HL-60/S4 treated with phorbol 12-myristate 13-acetate at 8.2 ng/mL for 4 days and 3 days (cell line): Measurements from ENCODE around the gene DZIP1.

Source experiments
- in situ Hi-C: fragments of 300-500 bp; cut with MboI; formaldehyde crosslinking; loops from 2 replicates; pipeline ENCODE4 v1.15.0; 2022; ENCODE audit warnings: low sequenced_read_pairs

The DZIP1 gene

DNA sequence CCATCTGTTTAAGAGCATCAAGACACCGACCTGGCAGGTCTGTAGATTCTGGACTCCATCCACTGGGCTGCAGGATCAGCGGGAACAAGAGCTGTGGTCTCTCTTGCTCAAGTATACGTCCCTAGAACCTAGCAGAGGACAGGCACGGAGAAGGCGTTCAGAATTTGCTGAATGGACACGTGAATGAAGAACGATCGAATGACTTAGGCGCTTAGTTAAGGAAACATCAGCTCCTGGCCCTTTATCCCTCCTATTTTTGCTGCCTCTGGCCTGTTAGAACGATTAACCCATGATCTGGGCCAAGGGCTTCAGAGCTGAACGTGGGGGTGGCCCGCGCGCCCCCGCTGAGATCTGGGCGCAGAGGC is 953 bp downstream of the DZIP1 start:
- in situ Hi-C loops: no loop called here

- in situ Hi-C loops: no loop called here
These were observed 1.5 kb downstream of the DZIP1 start for GRCh38 chr13:95642999-95643398.

GRCh38 chr13:95642028-95642621 is 2.4 kb downstream of the DZIP1 start:
- in situ Hi-C loops: no loop called here

GRCh38 chr13:95641291-95642027 is 3.0 kb downstream of the DZIP1 start:
- in situ Hi-C loops: no loop called here

DNA sequence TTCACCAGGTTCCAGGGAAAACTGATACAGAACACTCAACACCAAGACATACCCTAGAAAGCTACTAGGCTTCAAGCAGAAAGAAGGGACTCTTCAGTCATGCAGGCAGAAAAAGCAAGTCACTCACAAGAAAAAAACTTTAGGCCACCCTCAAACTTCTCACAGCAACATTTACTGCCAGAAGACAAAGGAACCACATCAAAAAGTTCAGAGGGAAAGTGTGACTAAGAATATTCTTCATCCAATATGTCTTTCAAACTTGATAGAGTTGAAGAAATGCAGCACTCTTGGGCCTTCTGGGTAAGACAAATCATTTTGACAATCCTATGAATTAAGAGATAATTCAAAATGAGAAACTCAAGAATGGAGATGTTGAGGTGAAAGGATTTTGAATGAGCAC is 7.7 kb downstream of the DZIP1 start:
- in situ Hi-C loops: no loop called here

- in situ Hi-C loops: no loop called here
These were observed 13.9 kb downstream of the DZIP1 start for GRCh38 chr13:95630593-95630992.

DNA sequence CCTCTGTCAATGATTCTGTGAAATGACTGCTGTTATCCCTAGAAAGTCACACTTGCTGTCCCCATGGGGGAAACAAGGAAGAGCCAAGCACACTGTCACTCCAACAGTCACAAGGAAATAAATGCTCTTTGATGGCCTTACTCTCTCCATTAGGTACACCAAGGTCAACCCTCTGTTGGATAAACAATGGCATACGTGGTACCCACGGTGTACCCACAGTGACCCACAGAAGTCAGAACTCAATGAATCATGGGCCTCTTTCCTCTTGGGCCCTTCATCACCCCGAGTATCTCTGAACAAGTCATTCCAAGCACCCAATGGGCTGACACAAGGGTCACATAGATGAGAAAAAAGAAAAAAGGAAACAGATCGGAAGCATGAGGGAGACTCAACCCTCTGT is 15.4 kb downstream of the DZIP1 start:
- in situ Hi-C loops: no loop called here

- in situ Hi-C loops: no loop called here
These were observed 16.0 kb downstream of the DZIP1 start for GRCh38 chr13:95628488-95628887.

DNA sequence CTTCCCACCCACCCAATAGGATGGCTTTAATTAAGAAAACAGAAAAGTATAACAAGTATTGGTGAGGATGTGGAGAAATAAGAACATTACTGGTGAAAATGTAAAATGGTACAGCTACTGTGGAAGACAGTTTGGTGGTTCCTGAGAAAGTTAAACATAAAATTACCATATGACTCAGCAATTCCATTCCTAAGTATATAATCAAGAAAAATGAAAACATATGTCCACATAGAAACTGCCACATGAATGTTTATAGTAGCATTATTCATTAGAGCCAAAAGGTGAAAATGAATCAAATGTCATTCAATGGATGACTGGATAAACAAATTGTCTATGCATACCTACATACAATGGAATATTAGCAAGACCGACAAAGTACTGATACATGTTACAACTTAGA is 16.9 kb downstream of the DZIP1 start:
- in situ Hi-C loops: no loop called here

DNA sequence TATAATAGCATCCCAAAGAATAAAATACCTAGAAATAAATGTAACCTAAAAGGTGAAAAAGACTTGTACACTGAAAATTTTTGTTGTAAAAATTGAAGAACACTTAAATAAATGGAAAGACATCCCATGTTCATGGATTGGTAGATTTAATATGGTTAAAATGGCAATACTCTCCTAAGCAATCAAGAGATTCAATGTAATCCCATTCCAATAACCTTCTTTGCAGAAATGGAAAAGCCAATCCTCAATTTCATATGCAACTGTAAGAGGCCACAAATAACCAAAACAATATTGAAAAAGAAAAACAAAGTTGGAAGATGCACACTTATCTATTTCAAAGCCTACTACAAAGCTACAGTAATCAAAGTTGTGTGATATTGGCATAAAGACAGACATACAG is 17.7 kb downstream of the DZIP1 start:
- in situ Hi-C loops: no loop called here

- in situ Hi-C loops: no loop called here
These were observed 20.5 kb downstream of the DZIP1 start for GRCh38 chr13:95624020-95624419.

DNA sequence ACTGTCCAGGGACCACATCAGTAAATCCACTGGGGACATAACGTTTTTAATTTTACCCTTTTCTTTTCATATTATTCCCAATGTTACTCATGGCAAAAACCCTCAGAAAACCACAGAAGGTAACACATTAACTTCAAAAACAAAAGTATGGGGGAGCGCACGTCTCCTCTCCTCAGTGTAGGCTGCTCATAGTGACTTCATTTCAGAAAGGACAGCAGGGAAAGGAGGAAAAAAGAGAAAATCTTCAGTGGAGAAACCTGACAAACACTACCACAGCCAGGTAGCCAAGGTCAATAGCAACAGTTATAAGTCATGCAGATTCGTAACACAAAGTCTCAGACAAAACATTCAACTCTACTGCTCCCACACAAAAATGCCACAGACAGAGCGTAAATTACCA is 21.4 kb downstream of the DZIP1 start:
- in situ Hi-C loops: no loop called here

GRCh38 chr13:95620825-95621498 is 23.5 kb downstream of the DZIP1 start:
- in situ Hi-C loops: no loop called here

DNA sequence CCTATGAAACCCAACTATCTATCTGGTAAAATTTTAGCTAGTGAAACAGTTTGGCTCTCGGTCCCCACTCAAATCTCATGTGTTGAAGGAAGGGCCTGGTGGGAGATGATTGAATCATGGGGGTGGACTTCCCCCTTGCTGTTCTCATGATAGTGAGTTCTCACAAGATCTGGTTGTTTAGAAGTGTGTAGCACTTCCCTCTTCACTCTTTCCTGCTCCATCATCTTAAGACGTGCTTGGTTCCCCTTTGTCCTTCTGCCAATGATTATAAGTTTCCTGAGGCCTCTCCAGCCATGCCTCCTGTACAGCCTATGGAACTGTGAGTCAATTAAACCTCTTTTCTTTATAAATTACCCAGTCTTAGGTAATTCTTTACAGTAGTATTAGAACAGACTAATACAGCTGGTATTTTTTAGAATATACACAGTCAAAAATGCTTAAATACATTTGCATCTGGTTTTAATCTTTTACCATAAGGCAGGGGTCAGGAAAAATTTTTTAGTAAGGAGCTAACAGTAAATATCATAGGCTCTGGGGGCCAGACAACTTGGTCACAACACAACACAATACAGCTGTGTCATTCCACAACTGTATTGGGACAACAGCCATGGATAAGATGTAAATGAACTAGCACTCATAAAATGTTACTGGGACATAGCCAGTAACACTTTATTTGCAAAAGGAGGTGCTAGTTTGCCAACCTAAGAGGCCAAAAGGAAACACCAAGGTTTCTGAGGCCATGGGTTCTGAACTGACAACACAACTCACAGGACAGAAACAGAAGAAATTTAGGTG is 24.3 kb downstream of the DZIP1 start:
- in situ Hi-C loops: no loop called here

- in situ Hi-C loops: no loop called here
These were observed 29.0 kb downstream of the DZIP1 start for GRCh38 chr13:95615539-95615938.

DNA sequence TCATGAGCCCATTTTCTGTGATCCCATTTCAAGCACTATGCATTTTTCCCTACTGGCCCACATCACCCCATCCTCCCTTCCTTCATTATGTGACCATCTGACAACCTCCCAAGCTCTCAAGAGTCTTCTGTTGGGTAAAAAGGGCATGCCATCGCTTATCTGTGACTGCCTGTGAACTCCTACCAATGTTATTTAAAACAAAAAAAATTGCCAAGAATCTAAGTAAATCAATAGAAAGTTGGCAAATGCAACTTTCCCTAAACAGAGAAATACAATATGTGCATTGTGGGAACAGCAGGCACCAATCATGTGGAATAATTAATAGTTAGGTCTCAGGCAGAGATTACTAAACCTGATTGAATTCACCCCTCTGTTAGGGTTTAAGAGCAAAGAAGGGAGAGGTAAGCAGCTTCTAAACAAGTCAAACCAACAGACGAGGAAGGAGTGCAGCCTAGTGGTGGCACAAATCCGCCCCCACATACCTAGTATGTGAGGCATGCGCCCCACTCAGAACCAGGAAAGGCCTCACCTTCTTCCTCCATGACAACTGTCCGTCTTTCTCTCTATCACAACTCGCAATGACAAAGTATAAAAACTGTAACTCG is 29.8 kb downstream of the DZIP1 start:
- in situ Hi-C loops: no loop called here

- in situ Hi-C loops: no loop called here
These were observed 35.7 kb downstream of the DZIP1 start for GRCh38 chr13:95608640-95609323.

DNA sequence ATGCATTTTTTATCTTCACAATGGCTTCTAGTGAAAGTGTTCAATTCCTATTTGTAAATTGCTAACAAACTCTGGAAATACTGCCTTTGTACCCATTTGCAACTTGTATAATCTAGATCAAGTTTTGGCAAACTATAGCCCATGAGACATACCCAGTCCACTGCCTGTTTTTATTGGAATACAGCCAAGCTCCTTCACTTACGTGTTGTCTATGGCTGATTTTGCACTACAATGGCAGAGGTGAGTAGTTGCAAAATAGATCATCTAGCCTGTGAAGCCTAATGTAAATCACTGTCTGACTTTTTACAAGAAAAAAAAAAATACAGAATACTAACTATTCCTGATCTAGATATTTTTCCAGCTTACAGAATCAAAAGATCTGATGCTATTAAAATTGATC is 37.1 kb downstream of the DZIP1 start:
- in situ Hi-C loops: no loop called here

- in situ Hi-C loops: no loop called here
These were observed 38.9 kb downstream of the DZIP1 start for GRCh38 chr13:95605448-95606125.

DNA sequence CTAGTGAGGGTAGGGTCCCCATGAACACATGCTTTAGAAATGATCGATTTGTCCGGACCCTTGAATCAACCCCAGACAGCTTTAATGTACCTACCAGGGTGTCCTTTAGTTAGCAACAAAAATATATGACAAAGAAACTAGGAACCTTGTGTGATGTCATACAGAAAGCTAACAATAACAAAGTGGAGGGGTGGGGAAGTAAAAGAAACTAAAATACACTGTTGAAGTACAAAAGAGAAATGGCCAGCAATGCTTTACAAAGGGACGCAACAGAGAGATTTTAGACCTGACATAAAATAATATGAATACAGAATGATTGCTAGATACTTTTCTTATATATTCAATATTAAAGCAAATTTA is 40.0 kb downstream of the DZIP1 start:
- in situ Hi-C loops: no loop called here
